ENCODE results near the gene B2M. TPM values are rescaled to one million over a fixed set of nuclear protein-coding genes. Genes with fewer than 3 reads are reported as not detected.

B2M gene
- total and polyA plus RNA-seq, 2 of the 13 experiments (the other 11 are each of a cell fraction or from before 2014, with no cell fraction given) = 784 to 857 TPM

DNA sequence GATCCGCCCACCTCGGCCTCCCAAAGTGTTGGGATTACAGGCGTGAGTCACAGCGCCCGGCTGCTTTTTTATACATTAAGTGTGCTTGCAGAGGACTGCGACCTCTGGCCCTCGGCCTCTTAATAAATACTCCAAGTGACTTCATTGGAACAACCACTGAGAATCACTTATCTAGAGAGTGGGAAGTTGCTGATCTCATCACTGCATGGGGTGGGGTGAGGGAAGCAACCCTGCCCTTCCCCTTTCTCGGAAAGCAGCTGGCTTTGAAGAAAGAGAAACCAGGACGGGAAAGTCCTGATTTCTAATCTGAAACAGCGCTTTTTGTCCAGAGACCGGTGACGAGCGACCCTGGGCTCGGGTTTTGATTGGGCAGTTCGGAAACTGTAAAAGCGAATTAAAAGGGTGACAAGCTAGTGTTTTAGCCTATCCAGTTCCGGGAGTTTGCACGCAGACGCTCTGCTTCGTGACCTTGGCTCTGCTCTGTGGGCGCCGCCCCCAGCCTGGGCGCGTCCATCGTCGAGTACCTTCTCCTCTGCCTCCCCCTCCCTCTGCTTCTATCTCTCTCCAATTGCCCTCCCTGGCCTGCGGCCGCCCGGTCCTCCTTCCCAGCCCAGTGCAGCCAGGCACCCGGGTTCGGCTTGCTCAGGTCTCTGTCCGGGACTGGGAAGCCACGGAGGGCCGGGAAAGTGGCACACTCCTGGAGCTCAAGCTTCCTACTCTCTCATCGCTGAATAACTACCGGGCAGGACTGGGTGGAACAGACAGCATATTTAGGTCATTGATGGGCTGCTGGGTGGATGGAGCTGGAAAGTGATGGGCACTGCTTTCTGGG, 17.5 kb downstream of the B2M start (continued):
- TF ChIP-seq FOXA1 (IDR thresholded peaks at IDR 0.05) = no peak
- 0 out of 2 replicates have a peak, but pooled peaks have one; percentile 3 for TF ChIP-seq FOXA1 (CRISPR knock-in tag; IDR thresholded peaks at IDR 0.05)
- no peak for TF ChIP-seq ZFP62 (CRISPR knock-in tag; IDR thresholded peaks at IDR 0.05)
- peak; percentile 83 for TF ChIP-seq MAZ (IDR thresholded peaks at IDR 0.05; ENCODE audit: borderline replicate concordance, low read depth, low read length)
- peak; percentile 22; the same call in 1 of the 2 replicates for TF ChIP-seq MAZ (CRISPR knock-in tag; IDR thresholded peaks at IDR 0.05; ENCODE audit: low read depth)
- TF ChIP-seq SALL1 (CRISPR knock-in tag; IDR thresholded peaks at IDR 0.05) = peak; percentile 70
- TF ChIP-seq, protein P1, sequence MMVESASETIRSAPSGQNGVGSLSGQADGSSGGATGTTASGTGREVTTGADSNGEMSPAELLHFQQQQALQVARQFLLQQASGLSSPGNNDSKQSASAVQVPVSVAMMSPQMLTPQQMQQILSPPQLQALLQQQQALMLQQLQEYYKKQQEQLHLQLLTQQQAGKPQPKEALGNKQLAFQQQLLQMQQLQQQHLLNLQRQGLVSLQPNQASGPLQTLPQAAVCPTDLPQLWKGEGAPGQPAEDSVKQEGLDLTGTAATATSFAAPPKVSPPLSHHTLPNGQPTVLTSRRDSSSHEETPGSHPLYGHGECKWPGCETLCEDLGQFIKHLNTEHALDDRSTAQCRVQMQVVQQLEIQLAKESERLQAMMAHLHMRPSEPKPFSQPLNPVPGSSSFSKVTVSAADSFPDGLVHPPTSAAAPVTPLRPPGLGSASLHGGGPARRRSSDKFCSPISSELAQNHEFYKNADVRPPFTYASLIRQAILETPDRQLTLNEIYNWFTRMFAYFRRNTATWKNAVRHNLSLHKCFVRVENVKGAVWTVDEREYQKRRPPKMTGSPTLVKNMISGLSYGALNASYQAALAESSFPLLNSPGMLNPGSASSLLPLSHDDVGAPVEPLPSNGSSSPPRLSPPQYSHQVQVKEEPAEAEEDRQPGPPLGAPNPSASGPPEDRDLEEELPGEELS (CRISPR knock-in tag; IDR thresholded peaks at IDR 0.05) = peak; percentile 29; the same call in 1 of the 2 replicates
- TF ChIP-seq, protein P2, sequence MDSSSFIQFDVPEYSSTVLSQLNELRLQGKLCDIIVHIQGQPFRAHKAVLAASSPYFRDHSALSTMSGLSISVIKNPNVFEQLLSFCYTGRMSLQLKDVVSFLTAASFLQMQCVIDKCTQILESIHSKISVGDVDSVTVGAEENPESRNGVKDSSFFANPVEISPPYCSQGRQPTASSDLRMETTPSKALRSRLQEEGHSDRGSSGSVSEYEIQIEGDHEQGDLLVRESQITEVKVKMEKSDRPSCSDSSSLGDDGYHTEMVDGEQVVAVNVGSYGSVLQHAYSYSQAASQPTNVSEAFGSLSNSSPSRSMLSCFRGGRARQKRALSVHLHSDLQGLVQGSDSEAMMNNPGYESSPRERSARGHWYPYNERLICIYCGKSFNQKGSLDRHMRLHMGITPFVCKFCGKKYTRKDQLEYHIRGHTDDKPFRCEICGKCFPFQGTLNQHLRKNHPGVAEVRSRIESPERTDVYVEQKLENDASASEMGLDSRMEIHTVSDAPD (CRISPR knock-in tag; IDR thresholded peaks at IDR 0.05) = no peak
- TF ChIP-seq ZNF747 (CRISPR knock-in tag; IDR thresholded peaks at IDR 0.05; ENCODE audit: borderline replicate concordance) = peak; percentile 61; the same call in 1 of the 2 replicates
- no peak for TF ChIP-seq ZNF619 (CRISPR knock-in tag; IDR thresholded peaks at IDR 0.05)
- TF ChIP-seq RFX1 (IDR thresholded peaks at IDR 0.05) = no peak
- no peak for TF ChIP-seq ZNF7 (CRISPR knock-in tag; IDR thresholded peaks at IDR 0.05)
- no peak for TF ChIP-seq ARNT (IDR thresholded peaks at IDR 0.05)
- TF ChIP-seq, protein P3, sequence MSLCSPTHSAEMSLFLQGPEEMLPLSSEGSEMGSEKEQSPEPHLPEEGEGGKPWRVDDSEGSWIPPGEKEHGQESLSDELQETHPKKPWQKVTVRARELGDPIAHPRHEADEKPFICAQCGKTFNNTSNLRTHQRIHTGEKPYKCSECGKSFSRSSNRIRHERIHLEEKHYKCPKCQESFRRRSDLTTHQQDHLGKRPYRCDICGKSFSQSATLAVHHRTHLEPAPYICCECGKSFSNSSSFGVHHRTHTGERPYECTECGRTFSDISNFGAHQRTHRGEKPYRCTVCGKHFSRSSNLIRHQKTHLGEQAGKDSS (CRISPR knock-in tag; IDR thresholded peaks at IDR 0.05; ENCODE audit: borderline replicate concordance, low read depth) = 0 out of 2 replicates have a peak, but pooled peaks have one; percentile 45
- TF ChIP-seq ZFP1 (CRISPR knock-in tag; IDR thresholded peaks at IDR 0.05) = peak; percentile 46; the same call in 1 of the 2 replicates
- peak; percentile 91 for TF ChIP-seq FOSL2 (CRISPR knock-in tag; IDR thresholded peaks at IDR 0.05)
- TF ChIP-seq, protein P4, sequence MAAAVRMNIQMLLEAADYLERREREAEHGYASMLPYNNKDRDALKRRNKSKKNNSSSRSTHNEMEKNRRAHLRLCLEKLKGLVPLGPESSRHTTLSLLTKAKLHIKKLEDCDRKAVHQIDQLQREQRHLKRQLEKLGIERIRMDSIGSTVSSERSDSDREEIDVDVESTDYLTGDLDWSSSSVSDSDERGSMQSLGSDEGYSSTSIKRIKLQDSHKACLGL (CRISPR knock-in tag; IDR thresholded peaks at IDR 0.05) = no peak; the same call in 1 of the 2 replicates
- TF ChIP-seq MYC (CRISPR knock-in tag; IDR thresholded peaks at IDR 0.05; ENCODE audit: borderline replicate concordance) = peak; percentile 43; the same call in 1 of the 2 replicates
- TF ChIP-seq, protein P5, sequence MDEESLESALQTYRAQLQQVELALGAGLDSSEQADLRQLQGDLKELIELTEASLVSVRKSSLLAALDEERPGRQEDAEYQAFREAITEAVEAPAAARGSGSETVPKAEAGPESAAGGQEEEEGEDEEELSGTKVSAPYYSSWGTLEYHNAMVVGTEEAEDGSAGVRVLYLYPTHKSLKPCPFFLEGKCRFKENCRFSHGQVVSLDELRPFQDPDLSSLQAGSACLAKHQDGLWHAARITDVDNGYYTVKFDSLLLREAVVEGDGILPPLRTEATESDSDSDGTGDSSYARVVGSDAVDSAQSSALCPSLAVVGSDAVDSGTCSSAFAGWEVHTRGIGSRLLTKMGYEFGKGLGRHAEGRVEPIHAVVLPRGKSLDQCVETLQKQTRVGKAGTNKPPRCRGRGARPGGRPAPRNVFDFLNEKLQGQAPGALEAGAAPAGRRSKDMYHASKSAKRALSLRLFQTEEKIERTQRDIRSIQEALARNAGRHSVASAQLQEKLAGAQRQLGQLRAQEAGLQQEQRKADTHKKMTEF (CRISPR knock-in tag; IDR thresholded peaks at IDR 0.05) = peak; percentile 82
- TF ChIP-seq FIP1L1 (IDR thresholded peaks at IDR 0.05; ENCODE audit: borderline replicate concordance, insufficient read depth, low read depth, low read length) = no peak
- no peak; a peak in 1 of 4 replicates for TF ChIP-seq EP300 (IDR thresholded peaks at IDR 0.05; ENCODE audit: low read depth in 2 of 2, low read length in 2 of 2)
- TF ChIP-seq EP300 (CRISPR knock-in tag; IDR thresholded peaks at IDR 0.05; ENCODE audit: borderline replicate concordance) = no peak
- peak; percentile 83; the same call in 1 of the 2 replicates for TF ChIP-seq FOXC1 (CRISPR knock-in tag; IDR thresholded peaks at IDR 0.05; ENCODE audit: borderline replicate concordance)
- TF ChIP-seq PRMT3 (CRISPR knock-in tag; IDR thresholded peaks at IDR 0.05; ENCODE audit: borderline replicate concordance, low read depth) = no peak
